ENCODE results near the gene APOC1. TPM values are rescaled to one million over a fixed set of nuclear protein-coding genes. Genes with fewer than 3 reads are reported as not detected.
A peak's percentile ranks its signal among the peaks of the same experiment; 100 is the strongest.
"Not testable (repeated sequence)": the region's sequence is repeated elsewhere in the genome, so short reads cannot be mapped to it uniquely, and the experiment has no call there.

The APOC1 gene
- total RNA-seq, 2 donors from 2014 or later, result 3.6 to 6.5 TPM

DNA sequence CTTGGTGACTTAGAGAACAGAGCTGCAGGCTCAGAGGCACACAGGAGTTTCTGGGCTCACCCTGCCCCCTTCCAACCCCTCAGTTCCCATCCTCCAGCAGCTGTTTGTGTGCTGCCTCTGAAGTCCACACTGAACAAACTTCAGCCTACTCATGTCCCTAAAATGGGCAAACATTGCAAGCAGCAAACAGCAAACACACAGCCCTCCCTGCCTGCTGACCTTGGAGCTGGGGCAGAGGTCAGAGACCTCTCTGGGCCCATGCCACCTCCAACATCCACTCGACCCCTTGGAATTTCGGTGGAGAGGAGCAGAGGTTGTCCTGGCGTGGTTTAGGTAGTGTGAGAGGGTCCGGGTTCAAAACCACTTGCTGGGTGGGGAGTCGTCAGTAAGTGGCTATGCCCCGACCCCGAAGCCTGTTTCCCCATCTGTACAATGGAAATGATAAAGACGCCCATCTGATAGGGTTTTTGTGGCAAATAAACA lies 9.9 kb downstream of the APOC1 start:
- H3K9me3 ChIP-seq, result no peaks in the 10 kb centered on the region
- H3K27ac ChIP-seq, result no peak overlapping the region
- no peak overlapping the region for H3K4me3 ChIP-seq
- no peaks in the 10 kb centered on the region for H3K36me3 ChIP-seq
- DNase-seq (ENCODE audit: low spot score), result no peak
- TF ChIP-seq CTCF (IDR thresholded peaks at IDR 0.05), result no peak
- H3K4me1 ChIP-seq, result peaks cover 0 to 32% of the 10 kb centered on the region in 2 donors
- H3K27me3 ChIP-seq, result no peaks in the 10 kb centered on the region

DNA sequence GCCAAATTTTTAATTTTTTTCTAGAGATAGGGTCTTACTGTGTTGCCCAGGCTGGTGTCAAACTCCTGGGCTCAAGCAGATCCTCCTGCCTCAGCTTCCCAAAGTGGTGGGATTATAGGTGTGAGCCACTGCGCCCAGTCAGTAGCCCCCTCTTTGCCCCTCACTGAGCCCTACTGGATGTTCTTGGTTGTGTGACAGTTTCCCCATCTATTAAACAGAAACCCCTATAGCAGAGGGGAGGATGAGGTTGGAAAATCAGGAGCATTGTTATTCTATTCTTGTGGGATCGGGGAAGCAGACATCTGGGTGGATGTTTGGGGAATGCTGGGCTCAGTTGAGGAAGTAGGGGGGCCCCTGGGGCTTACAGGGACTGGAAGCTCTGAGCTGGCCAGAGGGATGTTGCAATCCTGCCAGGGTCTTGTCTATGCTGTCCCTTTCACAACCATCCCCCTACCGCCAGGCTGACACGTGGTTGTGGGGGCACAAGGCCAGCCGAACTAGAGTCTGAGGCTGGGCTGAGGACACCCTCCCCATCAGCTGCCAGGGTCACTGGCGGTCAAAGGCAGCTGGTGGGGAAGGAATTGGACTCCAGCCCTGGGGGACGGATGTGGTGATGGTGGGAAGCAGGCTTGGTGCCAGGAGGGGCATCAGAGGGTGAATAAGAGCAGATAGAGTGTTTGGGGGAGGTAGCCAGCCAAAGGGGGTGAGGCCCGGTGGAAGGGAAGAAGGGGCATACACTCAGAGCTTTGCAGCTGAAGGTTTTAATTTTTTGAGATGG lies 10.9 kb downstream of the APOC1 start:
- H3K4me1 ChIP-seq, result peaks cover 0 to 32% of the 10 kb centered on the region in 2 donors
- DNase-seq (ENCODE audit: low spot score), result peak; percentile 93
- H3K27me3 ChIP-seq, result no peaks in the 10 kb centered on the region
- H3K27ac ChIP-seq, result peak overlapping the region in 1 of 2 donors; percentile 9
- no peaks in the 10 kb centered on the region for H3K36me3 ChIP-seq
- no peak overlapping the region for H3K4me3 ChIP-seq
- no peak for TF ChIP-seq CTCF (IDR thresholded peaks at IDR 0.05)
- H3K9me3 ChIP-seq, result no peaks in the 10 kb centered on the region

DNA sequence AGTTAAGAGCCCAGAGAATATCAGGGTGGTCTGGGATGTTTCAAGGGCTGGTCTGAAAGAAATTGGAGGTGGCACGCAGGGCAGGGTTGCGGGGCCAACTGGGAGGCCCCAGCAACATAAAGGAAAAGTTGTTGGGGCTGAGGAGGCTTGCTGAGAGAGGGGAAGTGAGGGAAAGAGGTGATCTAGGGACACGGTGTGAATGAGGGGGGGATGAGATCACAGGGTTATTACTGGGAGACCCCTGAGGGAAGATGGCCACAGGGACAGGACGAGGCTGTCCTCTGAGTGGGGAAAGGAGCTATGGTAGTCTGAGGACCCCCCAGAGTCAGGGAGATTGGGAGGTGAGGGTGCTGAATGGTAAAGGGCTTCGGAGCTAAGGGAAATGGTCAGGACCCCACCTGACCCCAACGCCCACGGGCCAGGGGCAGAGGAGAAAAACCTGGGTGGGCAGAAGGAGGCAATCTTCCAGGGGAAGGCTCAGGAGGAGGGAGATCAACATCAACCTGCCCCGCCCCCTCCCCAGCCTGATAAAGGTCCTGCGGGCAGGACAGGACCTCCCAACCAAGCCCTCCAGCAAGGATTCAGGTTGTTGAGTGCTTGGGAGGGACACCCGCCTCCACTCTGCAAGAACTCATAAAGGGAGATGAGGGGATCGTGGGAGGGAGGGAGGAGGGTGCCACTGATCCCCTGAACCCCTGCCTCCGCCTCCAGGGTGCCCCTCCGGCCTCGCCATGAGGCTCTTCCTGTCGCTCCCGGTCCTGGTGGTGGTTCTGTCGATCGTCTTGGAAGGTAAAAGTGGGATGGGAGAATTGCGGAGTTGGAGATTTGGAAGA lies 12.1 kb downstream of the APOC1 start:
- H3K4me3 ChIP-seq, result peak overlapping the region in 1 of 2 donors; percentile 17
- H3K36me3 ChIP-seq; H3K27ac ChIP-seq; H3K27me3 ChIP-seq; DNase-seq (ENCODE audit: low spot score); H3K9me3 ChIP-seq: not testable (repeated sequence)
- peaks cover 0 to 32% of the 10 kb centered on the region in 2 donors for H3K4me1 ChIP-seq

DNA sequence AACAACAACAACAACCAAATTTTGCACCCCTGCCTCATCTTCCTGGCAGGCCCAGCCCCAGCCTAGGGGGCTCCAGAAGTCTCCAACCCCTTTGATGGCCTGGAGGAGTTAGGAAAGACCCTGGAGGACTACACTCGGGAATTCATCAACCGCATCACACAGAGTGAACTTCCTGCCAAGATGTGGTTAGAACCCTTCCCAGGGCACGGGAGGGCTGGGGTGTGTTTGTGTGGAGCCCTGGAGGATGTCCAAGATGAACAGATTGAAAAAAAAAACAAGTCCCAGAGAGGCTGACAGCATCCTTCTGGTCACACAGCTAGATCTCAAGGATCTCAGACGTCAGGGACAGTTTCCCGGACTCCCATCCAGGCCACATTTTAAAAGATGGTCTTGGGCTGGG lies 13.3 kb downstream of the APOC1 start:
- H3K27ac ChIP-seq, result no peak overlapping the region
- no peak for DNase-seq (ENCODE audit: low spot score)
- no peak for TF ChIP-seq CTCF (IDR thresholded peaks at IDR 0.05)

GRCh38 chr19:44930088-44930487 lies 15.7 kb downstream of the APOC1 start:
- H3K9me3 ChIP-seq, result no peaks in the 10 kb centered on the region
- no peak for TF ChIP-seq CTCF (IDR thresholded peaks at IDR 0.05)
- no peak for DNase-seq (ENCODE audit: low spot score)
- H3K4me3 ChIP-seq, result no peak overlapping the region
- H3K27ac ChIP-seq, result no peak overlapping the region
- H3K4me1 ChIP-seq, result peaks cover 0 to 25% of the 10 kb centered on the region in 2 donors
- H3K27me3 ChIP-seq, result no peaks in the 10 kb centered on the region
- H3K36me3 ChIP-seq, result no peaks in the 10 kb centered on the region

More for the DNA sequence above, 13.3 kb downstream of the APOC1 start:
- no peaks in the 10 kb centered on the region for H3K27me3 ChIP-seq
- no peaks in the 10 kb centered on the region for H3K9me3 ChIP-seq
- H3K4me1 ChIP-seq, result peaks cover 0 to 32% of the 10 kb centered on the region in 2 donors
- H3K36me3 ChIP-seq, result no peaks in the 10 kb centered on the region
- no peak overlapping the region for H3K4me3 ChIP-seq

DNA sequence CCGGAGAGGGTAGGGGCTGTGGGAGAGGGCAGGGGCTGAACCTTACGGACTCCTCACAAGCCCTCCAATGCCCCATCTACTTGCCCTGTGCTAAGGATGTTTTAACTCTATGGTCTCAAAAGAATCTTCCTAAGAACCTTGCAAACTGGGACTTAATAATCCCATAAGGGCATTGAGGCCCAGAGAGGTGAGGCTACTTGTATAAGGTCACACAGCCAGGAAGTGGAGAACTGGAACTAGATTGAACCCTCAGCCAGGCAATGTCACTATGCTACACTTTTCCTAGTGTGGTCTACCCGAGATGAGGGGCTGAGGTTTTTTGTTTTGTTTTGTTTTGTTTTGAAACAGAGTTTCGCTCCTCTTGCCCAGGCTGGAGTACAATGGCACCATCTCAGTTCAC lies 17.1 kb downstream of the APOC1 start:
- no peak for TF ChIP-seq CTCF (IDR thresholded peaks at IDR 0.05)
- H3K4me1 ChIP-seq, result peaks cover 0 to 12% of the 10 kb centered on the region in 2 donors
- H3K9me3 ChIP-seq, result no peaks in the 10 kb centered on the region
- DNase-seq (ENCODE audit: low spot score), result no peak
- H3K27me3 ChIP-seq, result no peaks in the 10 kb centered on the region
- H3K36me3 ChIP-seq, result no peaks in the 10 kb centered on the region
- no peak overlapping the region for H3K4me3 ChIP-seq
- no peak overlapping the region for H3K27ac ChIP-seq
